Esophagus mucosa (tissue), 1 donor: ENCODE data around the gene EPS8L1. TPM values are rescaled to one million over a fixed set of nuclear protein-coding genes. Genes with fewer than 3 reads are reported as not detected.
A peak's percentile ranks its signal among the peaks of the same experiment; 100 is the strongest.
"Not testable (repeated sequence)": the region's sequence is repeated elsewhere in the genome, so short reads cannot be mapped to it uniquely, and the experiment has no call there.

Experiments used
- ATAC-seq: fragments of 200-7000 bp; cut with Tn5 transposase; one replicate; pipeline ENCODE4 v1.9.1; 2020
- total RNA-seq: library from RNA; stranded (reverse); gene quantifications from one replicate; pipeline ENCODE4 v1.2.4, GENCODE V29; 2023
- donor health status: DM: yes; HTN: yes; CAD: no.

Gene EPS8L1
- total RNA-seq, 1 donor from 2014 or later: 199 TPM

GRCh38 chr19:55094456-55095259, 19.0 kb downstream of the EPS8L1 start:
- no peak for ATAC-seq

GRCh38 chr19:55095260-55096060, 19.8 kb downstream of the EPS8L1 start:
- ATAC-seq: peak; percentile 1

DNA sequence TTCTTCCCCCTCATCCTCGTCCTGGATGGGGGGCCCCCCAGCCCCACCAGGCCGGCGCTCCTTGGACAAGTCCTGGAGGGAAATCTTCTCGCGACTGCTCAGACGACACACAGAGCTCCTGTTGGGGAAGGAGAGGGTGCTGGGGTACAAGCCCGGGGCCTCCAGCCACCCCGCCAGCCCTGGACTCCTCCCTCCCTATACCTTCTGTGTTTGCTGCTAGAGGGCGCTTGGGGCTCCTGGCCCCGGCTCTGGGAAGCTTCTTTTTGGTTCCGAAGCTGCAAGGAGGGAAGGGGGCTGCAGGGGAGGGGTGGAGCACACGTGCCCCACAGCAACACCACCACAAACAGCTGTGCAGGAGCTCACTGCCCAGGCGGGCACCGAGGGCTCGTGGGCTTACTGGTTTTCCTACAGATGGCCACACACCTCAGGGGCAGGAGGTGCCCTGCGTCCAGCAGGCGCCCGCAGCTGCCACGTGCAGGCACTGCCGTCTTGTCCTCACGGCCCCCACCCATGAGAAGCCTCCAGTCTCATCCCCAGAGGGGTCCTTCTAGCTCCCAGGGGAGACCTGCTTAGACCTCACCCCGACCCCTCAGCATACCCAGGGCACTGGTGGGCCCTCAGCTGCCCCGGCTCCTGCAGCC, 20.5 kb downstream of the EPS8L1 start:
- peak; percentile 4 for ATAC-seq

GRCh38 chr19:55097864-55098715, 22.4 kb downstream of the EPS8L1 start:
- ATAC-seq: peak; percentile 5

DNA sequence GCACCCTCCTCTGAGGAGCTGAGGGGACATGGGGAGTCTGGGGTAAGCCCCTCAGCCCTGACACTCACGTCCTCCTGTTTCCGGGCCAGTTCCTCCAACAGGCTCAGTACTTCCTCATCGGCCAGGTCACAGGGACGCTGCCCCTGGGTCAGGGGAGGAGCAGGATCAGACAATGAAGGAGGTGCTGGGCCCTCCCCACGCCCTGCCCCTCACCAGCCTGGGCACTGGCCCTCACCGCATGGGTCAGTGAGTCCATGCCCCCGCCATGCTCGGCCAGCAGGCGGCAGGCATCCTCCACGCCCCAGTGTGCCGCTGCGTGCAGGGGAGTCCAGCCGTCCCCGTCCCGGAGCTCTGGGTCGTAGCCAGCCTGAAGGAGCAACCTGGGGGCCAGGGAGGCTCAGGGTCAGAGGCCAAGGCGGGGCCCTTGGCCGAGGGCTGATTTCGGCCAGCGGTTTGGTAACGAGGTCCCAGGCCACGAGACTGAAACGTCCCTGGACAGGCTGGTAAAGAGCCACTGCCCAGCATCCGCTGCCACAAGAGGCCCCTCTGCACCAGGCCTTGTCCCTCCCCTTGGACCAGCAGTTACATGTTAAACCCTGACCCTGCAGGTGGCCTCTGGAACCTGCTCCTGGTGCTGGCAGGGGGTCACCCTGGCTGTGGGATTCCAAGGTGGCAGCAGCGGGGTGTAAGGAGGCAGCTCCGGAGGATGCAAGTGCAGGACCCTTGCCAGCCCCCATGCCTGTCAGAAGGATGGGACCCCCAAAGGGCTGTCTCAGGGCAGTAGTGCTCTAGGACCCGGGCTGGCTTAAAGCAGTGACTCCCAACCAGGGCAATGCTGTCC, 23.3 kb downstream of the EPS8L1 start:
- ATAC-seq: peak; percentile 12

DNA sequence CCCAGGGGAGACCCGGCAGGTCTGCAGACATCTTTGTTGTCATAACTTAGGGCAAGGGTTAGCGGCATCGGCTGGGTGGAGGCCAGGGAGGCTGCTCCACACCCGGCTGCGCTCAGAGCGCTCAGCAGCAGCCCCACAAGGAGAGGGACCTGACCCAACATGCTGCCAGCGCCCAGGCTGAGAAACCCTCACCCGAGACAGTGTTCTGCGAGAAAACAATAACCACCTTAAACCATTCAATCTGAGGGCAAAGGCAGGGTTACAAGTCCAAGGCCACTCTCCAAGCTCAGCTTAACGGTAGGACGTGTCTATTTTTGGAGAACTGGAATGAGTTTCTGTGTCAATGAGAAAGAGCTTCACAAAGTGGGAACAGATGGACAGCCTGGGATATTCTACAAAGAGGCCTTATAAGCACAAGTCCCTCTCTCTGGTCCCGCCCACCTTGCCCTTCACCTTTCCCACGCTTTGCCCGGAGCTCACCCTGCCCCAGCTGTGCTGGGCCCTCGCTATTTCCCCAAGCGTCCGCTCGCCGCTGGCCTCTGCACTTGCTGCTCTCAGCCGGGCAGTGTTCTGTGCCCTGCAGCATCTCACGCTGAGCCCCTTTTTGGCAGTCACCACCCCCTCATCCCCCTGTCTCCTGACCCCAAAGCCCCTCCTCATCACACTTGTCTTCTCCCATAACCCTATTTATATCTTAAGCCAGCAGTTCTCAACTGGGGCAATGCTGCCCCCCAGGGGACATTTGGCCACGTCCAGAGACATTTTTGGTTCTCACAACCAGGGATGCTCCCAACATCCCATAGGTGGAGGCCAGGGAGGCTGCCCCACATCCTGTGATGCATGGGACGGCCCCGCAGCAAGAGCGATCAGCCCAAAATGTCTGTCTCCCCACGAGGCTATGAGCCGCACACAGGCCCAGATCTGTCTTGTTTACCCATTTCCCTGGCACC, 24.2 kb downstream of the EPS8L1 start:
- peak; percentile 2 for ATAC-seq

- no peak for ATAC-seq
These were observed 25.6 kb downstream of the EPS8L1 start for GRCh38 chr19:55101261-55101660.

- ATAC-seq: no peak
These were observed 27.5 kb downstream of the EPS8L1 start for GRCh38 chr19:55103190-55103589.

DNA sequence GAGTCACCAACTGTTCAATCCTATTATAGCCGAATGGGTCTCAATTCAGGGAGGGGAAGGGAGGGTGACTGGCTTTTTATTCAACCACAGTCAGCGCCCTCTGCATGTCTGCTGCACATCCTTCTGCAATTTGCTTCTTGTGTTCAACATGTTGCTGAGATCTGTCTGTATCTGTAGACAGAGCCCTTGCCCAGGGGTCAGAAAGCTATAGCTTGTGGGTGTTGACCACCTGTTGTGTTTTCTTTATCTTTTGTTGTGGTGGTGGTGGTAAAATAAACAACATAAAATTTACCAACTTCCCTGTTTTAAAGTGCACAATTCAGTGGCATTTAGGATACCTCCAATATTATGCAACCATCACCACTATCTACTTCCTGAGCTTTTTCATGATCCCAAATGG, 29.6 kb downstream of the EPS8L1 start:
- ATAC-seq: no peak

- peak; percentile 15 for ATAC-seq
These were observed 30.9 kb downstream of the EPS8L1 start for GRCh38 chr19:55106591-55106990.

DNA sequence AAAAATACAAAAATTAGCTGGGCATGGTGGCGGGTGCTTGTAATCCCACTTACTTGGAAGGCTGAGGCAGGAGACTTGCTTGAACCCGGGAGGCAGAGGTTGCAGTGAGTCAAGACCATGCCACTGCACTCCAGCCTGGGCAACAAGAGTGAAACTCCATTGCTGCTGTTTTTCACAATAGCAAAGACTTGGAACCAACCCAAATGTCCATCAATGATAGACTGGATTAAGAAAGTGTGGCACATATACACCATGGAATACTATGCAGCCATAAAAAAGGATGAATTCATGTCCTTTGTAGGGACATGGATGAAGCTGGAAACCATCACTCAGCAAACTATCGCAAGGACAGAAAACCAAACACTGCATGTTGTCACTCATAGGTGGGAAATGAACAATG, 31.6 kb downstream of the EPS8L1 start:
- ATAC-seq: not testable (repeated sequence)

DNA sequence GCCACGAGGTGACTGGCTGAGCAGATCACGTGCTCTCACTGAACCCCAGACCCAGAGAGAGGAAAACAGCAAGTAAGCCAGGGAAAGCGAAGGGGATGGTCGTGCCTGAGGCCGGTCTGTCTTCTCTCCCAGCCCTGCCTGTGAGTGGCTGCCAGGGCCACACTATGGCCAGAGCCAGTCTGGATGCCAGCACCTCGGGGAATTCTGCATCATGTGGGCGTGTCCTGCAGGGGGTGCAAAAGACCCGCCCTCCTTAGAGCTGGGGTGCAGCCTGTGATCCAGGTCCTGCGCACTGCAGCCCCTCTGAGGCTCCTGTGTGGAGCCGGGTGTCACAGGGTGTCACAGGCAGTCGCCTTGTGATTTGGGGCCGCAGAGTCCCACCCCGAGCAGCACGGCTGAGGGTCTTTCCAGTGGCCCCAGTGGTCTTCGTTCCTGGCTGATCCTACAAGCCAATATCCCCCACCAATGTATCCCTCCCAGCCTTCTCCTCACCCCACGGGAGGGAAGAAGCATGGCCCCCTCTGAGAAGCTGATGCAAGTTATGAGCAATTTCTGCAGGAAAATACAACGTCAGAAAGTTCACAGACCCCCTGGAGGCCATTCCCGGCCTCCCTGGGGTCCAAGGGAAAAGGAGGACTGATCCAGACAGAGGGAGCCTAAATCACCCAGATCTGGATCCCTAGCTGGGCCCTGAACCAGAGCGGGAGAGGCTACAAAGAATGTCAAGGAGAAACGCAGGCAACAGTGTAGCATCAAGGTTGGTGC, 34.0 kb downstream of the EPS8L1 start:
- no peak for ATAC-seq

DNA sequence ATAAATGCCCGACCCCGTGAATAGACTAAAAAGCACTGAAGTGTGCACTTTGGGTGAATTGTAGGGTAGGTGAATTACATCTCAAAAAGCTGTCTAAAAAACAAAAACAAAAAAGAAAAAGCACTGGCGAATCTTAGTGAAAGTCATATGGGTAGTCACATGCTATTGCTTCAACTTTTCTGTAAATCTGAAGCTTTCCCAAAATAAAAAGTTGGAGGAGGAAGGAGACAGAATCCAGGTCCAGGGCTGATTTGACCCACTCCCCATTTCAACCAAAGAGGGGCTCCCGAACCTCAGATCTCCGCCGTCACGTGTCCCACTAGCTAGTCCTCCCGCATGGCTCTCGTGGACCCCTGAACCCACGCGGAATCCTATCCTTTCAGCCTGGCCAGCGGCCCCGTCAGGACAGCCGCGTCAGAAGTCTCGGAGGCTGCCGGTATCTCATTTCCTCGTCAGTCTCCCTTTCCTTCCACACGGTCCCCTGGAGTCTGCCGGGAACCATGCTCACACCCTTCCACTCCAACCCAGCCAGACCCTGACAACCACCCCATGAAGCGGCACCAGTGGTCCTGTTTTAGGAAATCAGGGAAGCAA, 35.7 kb downstream of the EPS8L1 start:
- ATAC-seq: no peak

DNA sequence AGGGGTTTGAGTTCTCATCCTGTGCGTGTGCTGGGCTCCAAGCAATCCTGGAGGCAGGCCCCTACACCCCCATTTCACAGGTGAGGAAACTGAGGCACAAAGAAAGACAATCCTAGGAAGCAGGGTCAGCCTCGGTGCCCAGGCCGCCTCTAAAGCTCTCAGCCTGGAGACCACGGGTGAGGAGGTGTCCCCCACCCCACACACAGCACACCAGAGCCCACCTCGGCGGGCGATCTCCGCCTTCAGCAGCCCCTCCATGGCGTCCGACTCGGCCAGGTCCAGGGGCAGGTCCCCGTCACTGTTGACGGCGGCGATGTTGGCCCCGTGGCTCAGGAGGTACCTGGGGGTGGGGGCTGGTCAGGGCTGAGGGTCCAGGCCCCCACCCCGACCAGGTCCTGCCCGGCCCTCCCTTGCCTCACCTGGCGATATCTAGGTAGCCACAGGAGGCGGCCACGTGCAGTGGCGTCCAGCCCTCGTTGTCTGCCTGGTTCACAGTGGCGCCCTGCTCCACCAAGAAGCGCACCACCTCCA, 36.6 kb downstream of the EPS8L1 start:
- ATAC-seq: no peak

- ATAC-seq: no peak
These were observed 37.3 kb downstream of the EPS8L1 start for GRCh38 chr19:55112777-55113569.

DNA sequence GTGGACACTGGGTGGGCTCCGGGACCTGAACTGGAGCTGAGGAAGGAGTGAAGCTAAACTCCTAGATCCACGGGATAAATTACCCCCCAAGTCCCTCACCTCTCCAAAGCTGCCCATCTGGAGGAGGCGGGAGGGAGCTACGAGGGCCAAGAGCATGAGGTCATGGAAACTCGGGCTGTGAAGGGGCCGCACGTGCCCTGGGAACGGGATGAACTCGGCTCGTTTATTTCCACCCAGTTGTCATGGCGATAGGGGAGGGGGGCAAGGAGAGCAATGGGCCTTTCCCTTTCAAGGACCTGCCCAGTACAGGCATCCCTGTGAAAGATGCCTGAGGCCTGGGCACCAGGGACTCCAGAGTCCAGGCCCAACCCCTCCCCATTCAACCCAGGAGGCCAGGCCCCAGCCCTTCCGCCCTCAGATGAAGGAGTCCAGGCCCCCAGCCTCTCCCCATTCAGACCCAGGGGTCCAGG, 37.9 kb downstream of the EPS8L1 start:
- ATAC-seq: no peak

DNA sequence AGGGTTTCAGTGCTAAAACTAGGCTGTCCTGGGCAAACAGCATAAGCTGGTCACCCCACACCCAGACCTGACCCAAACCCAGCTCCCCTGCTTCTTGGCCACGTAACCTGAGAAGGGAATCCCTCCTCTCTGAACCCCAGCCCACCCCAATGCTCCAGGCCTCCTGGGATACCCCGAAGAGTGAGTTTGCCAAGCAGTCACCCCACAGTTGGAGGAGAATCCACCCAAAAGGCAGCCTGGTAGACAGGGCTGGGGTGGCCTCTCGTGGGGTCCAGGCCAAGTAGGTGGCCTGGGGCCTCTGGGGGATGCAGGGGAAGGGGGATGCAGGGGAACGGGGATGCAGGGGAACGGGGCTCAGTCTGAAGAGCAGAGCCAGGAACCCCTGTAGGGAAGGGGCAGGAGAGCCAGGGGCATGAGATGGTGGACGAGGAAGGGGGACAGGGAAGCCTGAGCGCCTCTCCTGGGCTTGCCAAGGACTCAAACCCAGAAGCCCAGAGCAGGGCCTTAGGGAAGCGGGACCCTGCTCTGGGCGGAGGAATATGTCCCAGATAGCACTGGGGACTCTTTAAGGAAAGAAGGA, 39.0 kb downstream of the EPS8L1 start:
- no peak for ATAC-seq
